ENCODE measurements around the gene MCM8. TPM values are rescaled to one million over a fixed set of nuclear protein-coding genes. Genes with fewer than 3 reads are reported as not detected.

Gene MCM8
- total RNA-seq, 1 donor from 2014 or later, result 2.5 TPM

DNA sequence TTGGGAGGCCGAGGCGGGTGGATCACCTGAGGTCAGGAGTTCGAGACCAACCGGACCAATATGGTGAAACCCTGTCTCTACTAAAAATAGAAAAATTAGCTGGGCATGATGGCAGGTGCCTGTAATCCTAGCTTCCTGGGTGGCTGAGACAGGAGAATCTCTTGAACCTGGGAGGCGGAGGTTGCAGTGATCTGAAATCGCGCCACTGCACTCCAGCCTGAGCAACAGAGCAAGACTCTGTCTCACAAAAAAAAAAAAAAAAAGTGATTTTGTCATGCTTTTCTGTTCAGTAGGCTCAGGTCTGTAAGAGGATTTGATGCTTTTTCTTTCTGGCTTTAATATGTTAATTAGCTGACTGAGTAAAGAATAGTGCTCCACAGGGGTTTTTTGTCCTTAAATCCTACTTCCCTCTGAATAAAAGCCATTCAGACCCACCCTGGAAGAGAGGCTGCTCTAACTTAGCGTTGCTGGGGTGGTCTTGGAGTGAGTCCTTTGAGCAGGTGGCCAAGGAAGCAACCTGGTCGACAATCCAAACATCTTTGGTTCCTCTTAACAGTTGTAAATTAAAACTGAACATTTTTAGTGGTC lies 19.0 kb downstream of the MCM8 start:
- TF ChIP-seq POLR2A (IDR thresholded peaks at IDR 0.05), result no peak
- TF ChIP-seq, protein P1, sequence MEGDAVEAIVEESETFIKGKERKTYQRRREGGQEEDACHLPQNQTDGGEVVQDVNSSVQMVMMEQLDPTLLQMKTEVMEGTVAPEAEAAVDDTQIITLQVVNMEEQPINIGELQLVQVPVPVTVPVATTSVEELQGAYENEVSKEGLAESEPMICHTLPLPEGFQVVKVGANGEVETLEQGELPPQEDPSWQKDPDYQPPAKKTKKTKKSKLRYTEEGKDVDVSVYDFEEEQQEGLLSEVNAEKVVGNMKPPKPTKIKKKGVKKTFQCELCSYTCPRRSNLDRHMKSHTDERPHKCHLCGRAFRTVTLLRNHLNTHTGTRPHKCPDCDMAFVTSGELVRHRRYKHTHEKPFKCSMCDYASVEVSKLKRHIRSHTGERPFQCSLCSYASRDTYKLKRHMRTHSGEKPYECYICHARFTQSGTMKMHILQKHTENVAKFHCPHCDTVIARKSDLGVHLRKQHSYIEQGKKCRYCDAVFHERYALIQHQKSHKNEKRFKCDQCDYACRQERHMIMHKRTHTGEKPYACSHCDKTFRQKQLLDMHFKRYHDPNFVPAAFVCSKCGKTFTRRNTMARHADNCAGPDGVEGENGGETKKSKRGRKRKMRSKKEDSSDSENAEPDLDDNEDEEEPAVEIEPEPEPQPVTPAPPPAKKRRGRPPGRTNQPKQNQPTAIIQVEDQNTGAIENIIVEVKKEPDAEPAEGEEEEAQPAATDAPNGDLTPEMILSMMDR (IDR thresholded peaks at IDR 0.05), result no peak
- TF ChIP-seq POLR2AphosphoS5 (IDR thresholded peaks at IDR 0.05; ENCODE audit: insufficient read depth in 1 of 2, low read depth in 1 of 2), result no peak
- intact Hi-C loops (cut with DNase I), result no loop called here
- no peak overlapping the region for H3K4me3 ChIP-seq
- no peaks in the 10 kb centered on the region for H3K4me1 ChIP-seq
- no peak for DNase-seq (ENCODE audit: extremely low spot score in 2 of 2)
- H3K9me3 ChIP-seq, result no peaks in the 10 kb centered on the region
- no peaks in the 10 kb centered on the region for H3K27me3 ChIP-seq
- H3K27ac ChIP-seq, result no peak overlapping the region
- peaks cover 0 to 4% of the 10 kb centered on the region in 2 donors for H3K36me3 ChIP-seq

GRCh38 chr20:5969940-5970339 lies 19.5 kb downstream of the MCM8 start:
- no peaks in the 10 kb centered on the region for H3K4me1 ChIP-seq
- no peak for DNase-seq (ENCODE audit: extremely low spot score in 2 of 2)
- H3K36me3 ChIP-seq, result peaks cover 0 to 4% of the 10 kb centered on the region in 2 donors
- H3K9me3 ChIP-seq, result no peaks in the 10 kb centered on the region
- TF ChIP-seq POLR2AphosphoS5 (IDR thresholded peaks at IDR 0.05; ENCODE audit: insufficient read depth in 1 of 2, low read depth in 1 of 2), result no peak
- no peak for TF ChIP-seq POLR2A (IDR thresholded peaks at IDR 0.05)
- TF ChIP-seq, protein P1 (IDR thresholded peaks at IDR 0.05), result no peak
- no peaks in the 10 kb centered on the region for H3K27me3 ChIP-seq
- no peak overlapping the region for H3K27ac ChIP-seq
- intact Hi-C loops (cut with DNase I), result no loop called here
- no peak overlapping the region for H3K4me3 ChIP-seq

DNA sequence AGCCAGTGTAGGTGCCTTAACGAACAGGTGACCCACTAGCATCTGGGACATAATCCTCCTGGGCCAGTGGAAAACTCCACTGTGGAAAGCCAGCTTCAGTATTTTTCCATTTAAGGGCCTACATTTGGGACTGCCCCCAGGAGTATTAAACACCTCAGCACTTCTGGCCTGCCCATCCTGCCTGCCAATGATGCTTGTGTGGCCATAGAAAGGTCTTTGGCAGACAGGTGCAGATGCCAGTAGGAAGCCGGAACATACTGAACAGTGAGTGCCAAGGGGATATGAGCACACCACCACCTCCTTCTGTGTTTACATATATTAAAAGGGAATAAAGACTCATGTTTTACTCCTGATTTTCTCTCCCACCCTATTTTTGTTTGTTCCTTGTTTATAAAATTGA lies 19.9 kb downstream of the MCM8 start:
- Histone ChIP-seq H3K9me3 (no peaks in the 10 kb centered on the region), H3K27me3 (no peaks in the 10 kb centered on the region), H3K4me3 (no peak overlapping the region), H3K36me3 (peaks cover 0 to 4% of the 10 kb centered on the region in 2 donors), H3K27ac (no peak overlapping the region), H3K4me1 (no peaks in the 10 kb centered on the region)
- intact Hi-C loops (cut with DNase I), result no loop called here
- no peak for DNase-seq (ENCODE audit: extremely low spot score in 2 of 2)
- TF ChIP-seq, protein P1 (IDR thresholded peaks at IDR 0.05), result no peak
- TF ChIP-seq POLR2AphosphoS5 (IDR thresholded peaks at IDR 0.05; ENCODE audit: insufficient read depth in 1 of 2, low read depth in 1 of 2) (no peak), POLR2A (IDR thresholded peaks at IDR 0.05) (no peak)

GRCh38 chr20:5971203-5971602 lies 20.8 kb downstream of the MCM8 start:
- DNase-seq (ENCODE audit: extremely low spot score in 2 of 2), result no peak
- intact Hi-C loops (cut with DNase I), result no loop called here
- TF ChIP-seq, protein P1 (IDR thresholded peaks at IDR 0.05), result no peak
- TF ChIP-seq POLR2AphosphoS5 (IDR thresholded peaks at IDR 0.05; ENCODE audit: insufficient read depth in 1 of 2, low read depth in 1 of 2), result no peak
- no peak for TF ChIP-seq POLR2A (IDR thresholded peaks at IDR 0.05)
- no peaks in the 10 kb centered on the region for H3K4me1 ChIP-seq
- no peaks in the 10 kb centered on the region for H3K27me3 ChIP-seq
- peaks cover 0 to 4% of the 10 kb centered on the region in 2 donors for H3K36me3 ChIP-seq
- no peak overlapping the region for H3K27ac ChIP-seq
- H3K9me3 ChIP-seq, result no peaks in the 10 kb centered on the region
- H3K4me3 ChIP-seq, result no peak overlapping the region

- no peaks in the 10 kb centered on the region for H3K9me3 ChIP-seq
- H3K36me3 ChIP-seq, result peaks cover 0 to 1% of the 10 kb centered on the region in 2 donors
- H3K27ac ChIP-seq, result no peak overlapping the region
- no peaks in the 10 kb centered on the region for H3K27me3 ChIP-seq
- intact Hi-C loops (cut with DNase I), result no loop called here
- no peak for DNase-seq (ENCODE audit: extremely low spot score in 2 of 2)
- no peaks in the 10 kb centered on the region for H3K4me1 ChIP-seq
- TF ChIP-seq POLR2AphosphoS5 (IDR thresholded peaks at IDR 0.05; ENCODE audit: insufficient read depth in 1 of 2, low read depth in 1 of 2), result no peak
- TF ChIP-seq POLR2A (IDR thresholded peaks at IDR 0.05), result no peak
- TF ChIP-seq, protein P1 (IDR thresholded peaks at IDR 0.05), result no peak
- H3K4me3 ChIP-seq, result no peak overlapping the region
Observed at GRCh38 chr20:5973172-5973571, 22.7 kb downstream of the MCM8 start.

Data from vagina (tissue), 2 donors.